HG03025 (cell line): ENCODE results near the gene FNDC5.

Source experiments
- ATAC-seq: cut with Tn5 transposase; IDR thresholded peaks from one replicate; pipeline ENCODE4 v1.9.1; 2021; ENCODE audit warnings: mild to moderate bottlenecking, moderate library complexity; ENCODE audit not compliant: unreplicated experiment, low FRiP score

The FNDC5 gene

DNA sequence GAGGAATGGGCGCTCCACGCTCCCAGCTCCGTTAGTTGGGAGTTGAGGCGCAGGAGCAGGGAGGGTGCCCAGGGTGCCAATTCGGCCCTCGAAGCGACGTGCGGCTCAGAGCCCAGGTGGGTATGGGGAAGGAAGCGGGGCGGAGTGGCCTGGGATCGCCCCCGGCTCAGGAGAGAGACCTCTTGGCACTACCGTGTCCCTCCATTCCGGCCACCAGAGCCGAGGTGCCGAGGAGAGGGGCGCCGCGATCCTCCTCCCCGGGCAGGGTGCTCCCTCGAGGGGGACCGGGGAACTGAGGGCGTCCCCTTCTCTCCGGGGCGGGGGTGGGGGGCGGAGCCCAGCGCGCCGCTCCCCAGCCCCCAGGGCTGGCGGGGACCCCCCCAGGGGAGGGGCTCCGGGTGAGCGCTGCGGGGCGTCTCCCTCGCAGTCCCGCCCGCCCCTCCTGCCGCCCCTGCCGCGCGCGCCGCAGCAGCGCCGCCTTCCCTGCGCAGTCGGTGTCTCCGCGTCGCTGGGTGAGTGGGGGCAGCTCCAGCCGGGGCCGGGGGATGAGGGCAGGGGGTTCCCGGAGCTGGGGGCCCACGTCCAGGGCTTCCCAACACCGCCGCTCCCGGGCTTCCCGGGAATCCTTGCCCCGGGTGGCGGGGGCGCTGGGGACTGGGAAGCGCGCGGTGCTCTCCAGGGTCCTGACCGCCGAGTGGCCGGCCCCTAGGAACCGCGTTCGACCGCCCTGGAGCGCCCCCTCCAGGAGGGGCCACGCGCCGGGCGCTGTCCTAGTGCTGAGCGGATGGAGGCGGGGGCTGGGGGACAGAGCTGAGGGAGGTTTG lies 15.5 kb upstream of the FNDC5 start, which contains the start of gene HPCA:
Gene HPCA (plus strand): TSS at position 488 of the 824 bp plus-strand sequence. CDS start 2,408 bp downstream, outside the sequence.
- no peak for ATAC-seq

DNA sequence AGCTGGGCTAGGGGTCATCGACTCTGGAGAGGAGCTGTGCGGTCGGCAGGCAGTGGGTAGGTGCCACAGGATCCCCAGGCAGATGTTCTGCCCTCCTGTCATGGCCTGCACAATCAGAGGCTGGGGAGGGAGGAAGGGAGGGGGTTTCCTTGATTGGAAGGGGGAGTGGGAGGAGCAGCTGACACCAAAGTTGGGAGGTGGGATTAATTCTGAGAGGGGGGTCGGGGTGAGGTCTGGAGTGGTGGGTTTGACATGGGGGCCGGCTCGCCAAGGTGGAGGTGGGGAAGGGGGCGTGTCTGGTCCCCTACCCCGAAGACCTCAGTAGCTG lies 14.9 kb upstream of the FNDC5 start:
- ATAC-seq: no peak

DNA sequence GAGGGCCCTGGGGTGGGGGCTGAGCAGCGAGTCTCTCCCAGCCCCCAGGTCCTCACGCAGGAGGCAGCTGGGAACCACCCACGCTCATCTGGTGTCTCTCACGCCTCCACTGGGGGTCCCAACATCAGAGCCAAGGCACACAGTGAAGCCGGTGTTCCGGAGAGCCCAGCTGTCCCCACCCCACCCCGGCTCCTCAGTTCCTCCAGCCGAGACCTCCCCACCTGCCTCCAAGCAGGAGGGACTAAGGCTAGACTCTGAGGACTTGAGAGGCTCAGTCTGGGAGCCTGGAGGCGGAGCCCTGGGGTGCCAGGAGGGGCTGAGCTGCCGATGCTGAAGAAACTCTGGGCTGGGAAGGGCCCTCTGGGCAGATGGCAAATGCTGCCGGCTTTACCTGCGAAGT lies 14.0 kb upstream of the FNDC5 start:
- no peak for ATAC-seq

DNA sequence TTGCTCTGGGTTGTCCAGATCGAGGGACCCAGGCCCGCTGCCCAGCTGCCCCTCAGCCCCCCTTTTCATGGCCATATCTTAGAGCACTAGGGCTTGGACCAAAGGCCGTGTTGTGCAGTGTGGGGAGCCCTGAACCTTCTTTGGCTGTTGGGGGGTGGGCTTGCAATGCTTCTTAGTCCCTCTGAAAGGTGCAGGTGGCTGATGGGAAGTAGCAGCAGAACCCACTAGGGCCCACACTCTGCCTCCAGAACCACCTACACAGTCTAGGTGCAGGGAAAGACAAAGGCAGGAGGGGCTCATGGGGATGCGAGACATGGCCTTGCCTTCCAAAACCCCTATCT lies 13.3 kb upstream of the FNDC5 start:
- ATAC-seq: no peak

DNA sequence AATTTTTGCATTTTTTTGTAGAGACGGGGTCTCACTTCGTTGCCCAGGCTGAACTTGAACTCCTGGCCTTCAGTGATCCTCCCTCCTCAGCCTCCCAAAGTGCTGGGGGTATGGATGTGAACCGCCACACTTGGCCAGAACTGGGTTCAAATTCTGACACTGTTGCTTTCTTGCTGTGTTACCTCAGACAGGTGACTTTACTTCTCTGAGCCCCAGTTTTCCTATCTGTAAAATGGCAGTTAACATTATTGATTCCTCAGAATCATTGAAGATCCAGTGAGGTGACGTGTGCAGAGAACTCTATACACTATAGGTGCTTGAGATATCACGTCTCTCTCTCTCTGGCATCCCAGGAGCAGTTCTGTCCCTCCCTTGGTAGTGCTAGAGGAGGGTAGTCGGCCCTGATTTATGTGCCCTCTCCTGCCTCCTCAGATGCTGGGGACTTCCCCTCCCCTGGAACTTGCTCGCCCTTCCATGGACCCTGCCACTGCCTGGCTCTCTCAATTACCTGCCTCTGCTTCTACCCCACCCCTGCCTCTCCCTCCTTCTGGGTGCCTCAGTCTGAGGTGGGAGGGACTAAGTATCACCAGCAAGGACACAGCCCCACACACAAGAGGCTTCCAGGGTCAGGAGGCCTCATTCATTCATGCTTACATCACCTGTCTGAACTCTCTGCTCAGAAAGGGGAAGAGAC lies 12.8 kb upstream of the FNDC5 start:
- ATAC-seq: no peak

DNA sequence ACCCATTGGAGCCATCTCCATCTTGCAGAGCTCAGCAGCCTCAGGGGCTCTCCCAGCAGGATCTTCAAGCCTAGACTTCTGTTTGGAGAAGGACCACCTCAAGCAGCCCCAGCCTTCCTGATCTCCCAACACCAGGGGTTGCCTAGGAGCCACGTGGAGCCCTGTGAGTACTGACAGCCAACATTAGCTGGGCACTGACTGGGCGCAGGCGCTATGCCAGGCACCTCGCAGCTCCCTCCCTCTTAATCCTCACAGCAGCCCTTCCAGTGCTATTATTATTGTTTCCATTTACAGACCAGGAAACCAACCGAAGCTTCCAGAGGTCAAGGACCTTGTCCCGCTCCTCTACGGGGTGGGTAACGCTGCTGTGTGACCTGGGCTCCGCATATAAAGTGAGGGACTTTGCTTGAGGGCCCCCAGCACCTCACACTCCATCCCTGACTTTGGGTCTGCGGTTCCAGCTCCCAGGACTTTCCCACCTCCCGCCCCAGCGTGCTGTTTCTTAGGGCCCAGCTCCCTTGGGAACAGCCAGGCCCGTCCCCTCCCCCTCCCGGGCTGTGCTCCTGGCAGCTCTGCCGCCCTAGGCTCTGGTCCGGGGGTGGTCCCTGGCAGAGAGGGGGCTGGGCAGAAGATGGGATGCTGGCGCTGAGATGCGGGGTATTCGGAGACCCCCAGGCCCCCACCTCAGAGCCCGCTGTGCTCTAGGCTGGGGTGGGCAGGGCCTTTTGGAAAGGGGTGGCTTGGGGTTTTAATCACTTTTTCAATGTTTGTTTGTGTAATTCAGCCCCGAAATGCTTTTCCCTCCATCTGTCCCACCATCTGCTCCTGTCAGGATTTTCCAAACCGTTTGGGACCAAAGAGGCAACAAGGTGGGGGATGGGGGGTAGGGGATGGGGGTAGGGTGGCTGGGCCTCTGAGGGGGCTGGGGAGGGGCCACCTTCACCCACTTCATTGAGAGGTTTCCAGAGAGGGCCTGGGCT lies 11.4 kb upstream of the FNDC5 start:
- ATAC-seq: no peak

- ATAC-seq: no peak
These were observed 10.6 kb upstream of the FNDC5 start for GRCh38 chr1:32881291-32881690.

DNA sequence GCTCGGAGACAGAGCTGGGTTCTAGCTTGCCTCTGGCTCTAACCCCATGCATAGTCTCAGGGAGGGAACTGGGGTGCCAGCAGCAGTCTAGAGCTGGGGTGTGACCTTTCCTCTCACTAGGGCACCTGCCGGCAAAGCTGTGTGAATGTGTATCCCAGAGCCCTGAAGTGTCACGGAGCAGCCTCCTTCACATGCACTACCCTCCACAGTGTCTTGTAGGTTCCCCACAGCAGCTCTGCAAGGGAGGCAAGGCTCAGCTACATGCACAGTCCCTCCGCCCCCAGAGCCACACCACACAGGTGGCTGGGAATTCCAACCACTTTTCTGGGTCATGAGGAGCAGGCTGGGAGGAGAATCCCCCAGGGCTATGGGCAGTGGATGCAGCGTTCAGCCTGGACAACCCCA lies 7.9 kb upstream of the FNDC5 start:
- no peak for ATAC-seq

- ATAC-seq: no peak
These were observed 7.5 kb upstream of the FNDC5 start for GRCh38 chr1:32878183-32878582.

DNA sequence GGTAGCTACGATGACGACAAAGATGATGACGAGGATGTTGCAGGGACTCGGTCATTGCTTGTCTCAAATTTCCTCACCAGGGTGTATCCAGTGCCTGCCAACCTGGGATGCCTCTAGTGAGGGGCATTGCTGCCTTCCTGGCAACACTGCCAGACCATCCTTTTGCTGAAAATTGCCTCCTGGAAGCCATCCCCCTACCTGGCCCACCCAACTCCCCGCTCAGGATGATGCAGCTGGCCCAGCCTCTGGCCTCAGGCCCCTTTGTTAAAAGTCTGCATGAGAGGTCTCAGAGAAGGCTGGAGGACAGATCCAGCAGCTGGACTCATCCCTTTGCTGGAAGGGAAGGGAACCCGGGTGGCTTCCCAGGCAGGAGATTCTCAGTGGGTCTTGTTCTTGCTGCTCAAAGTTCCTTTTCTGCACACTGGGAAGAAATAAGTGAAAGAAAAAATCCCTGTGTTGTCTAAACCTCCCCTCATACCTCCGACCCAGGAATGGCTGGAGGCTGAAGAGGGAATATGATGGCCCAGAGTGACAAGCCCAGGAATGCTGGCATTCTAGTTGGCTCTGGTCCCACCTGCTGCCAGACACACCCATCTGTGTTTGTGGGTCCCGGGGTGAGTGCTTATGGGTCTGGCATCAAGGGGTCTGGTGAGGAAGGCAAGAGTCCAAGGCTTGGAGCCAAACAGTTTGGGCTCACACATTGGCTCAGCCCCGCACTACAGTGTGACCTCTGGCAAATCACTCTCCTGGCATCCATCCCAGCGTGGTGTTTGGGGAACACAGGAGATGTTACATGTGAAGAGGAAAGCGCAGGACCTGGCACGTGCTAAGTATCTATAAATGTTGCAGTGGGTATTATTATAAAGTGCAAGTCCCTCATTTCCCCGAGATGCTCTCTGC lies 6.7 kb upstream of the FNDC5 start:
- no peak for ATAC-seq

DNA sequence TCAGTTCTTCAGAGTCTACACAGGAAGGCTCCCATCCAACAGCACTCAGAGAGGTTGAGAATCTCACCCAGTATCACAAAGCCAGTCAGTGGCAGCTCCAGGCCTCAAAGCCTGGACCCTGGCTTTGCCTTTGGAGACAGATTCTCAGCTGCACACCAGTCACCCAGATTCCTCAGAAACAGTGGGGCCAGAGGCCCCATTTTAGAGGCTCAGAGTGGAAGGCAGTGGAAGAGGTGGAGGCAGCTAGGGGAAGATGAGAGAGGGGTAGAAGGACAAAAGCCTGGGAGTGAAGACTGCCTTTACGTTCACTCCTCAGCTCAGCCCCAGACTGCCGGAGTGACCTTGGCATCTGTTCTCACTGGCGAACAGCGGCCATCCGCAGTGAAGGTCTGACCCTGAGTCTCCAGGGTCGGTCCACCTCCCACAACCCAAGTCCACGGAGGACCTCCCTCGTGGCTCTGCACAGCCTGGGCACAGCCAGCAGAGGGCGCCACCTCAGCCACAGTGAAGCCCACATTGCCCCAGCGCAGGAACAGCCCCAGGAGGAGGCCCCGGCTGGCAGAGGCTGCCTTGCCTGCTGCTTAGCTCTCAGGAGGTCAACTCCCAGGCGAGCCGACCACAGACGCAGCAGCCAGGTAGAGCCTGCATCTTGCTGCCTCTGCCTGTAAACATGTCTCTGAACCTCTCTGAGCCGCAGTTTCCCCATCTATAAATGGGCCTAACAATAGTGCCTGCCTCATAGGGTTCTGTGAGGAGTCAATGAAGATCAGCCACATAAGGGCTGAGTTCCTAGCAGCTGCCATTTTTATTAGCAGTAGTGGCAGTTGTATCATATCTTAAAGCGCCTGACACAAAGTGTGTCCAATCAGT lies 5.9 kb upstream of the FNDC5 start:
- ATAC-seq: no peak

GRCh38 chr1:32874860-32875752 lies 4.4 kb upstream of the FNDC5 start:
- no peak for ATAC-seq

- ATAC-seq: no peak
These were observed 2.8 kb upstream of the FNDC5 start for GRCh38 chr1:32873484-32873883.

- no peak for ATAC-seq
These were observed 1.4 kb upstream of the FNDC5 start for GRCh38 chr1:32872192-32872460.

GRCh38 chr1:32871364-32872191 lies 866 bp upstream of the FNDC5 start:
- no peak for ATAC-seq

- ATAC-seq: no peak
These were observed 643 bp downstream of the FNDC5 start for GRCh38 chr1:32869923-32870614.
